NCI-H510A treated with DMSO at 0.1 percent for 48 hours (cell line): ENCODE measurements around the gene DLST.
A peak's percentile ranks its signal among the peaks of the same experiment; 100 is the strongest.

ENCODE experiments used
- DNase-seq: peaks from one replicate; lab custom pipeline; 2025; lab: John Stamatoyannopoulos, UW

Gene DLST

GRCh38 chr14:74940956-74941565 lies 59.3 kb downstream of the DLST start:
- no peak for DNase-seq

- no peak for DNase-seq
Measured at GRCh38 chr14:74941676-74942097, 60.0 kb downstream of the DLST start.

- DNase-seq = no peak
Measured at GRCh38 chr14:74942181-74942580, 60.5 kb downstream of the DLST start.

- no peak for DNase-seq
Measured at GRCh38 chr14:74942608-74943007, 60.9 kb downstream of the DLST start.

GRCh38 chr14:74945261-74945851 lies 63.6 kb downstream of the DLST start:
- no peak for DNase-seq

GRCh38 chr14:74945852-74946658 lies 64.3 kb downstream of the DLST start:
- DNase-seq = peak; percentile 39

GRCh38 chr14:74946659-74947281 lies 65.1 kb downstream of the DLST start:
- DNase-seq = no peak

- DNase-seq = no peak
Measured at GRCh38 chr14:74947353-74948227, 65.9 kb downstream of the DLST start.

GRCh38 chr14:74948228-74949175 lies 66.8 kb downstream of the DLST start:
- no peak for DNase-seq

- no peak for DNase-seq
Measured at GRCh38 chr14:74949191-74949601, 67.5 kb downstream of the DLST start.

- DNase-seq = no peak
Measured at GRCh38 chr14:74949859-74950573, 68.3 kb downstream of the DLST start.

GRCh38 chr14:74950795-74951442 lies 69.2 kb downstream of the DLST start:
- no peak for DNase-seq

- no peak for DNase-seq
Measured at GRCh38 chr14:74951443-74952179, 69.9 kb downstream of the DLST start.

- DNase-seq = no peak
Measured at GRCh38 chr14:74952180-74952665, 70.5 kb downstream of the DLST start.

- DNase-seq = no peak
Measured at GRCh38 chr14:74952697-74953484, 71.2 kb downstream of the DLST start.
